Panc1 (cell line): ENCODE data around the gene DMP1. TPM values are rescaled to one million over a fixed set of nuclear protein-coding genes. Genes with fewer than 3 reads are reported as not detected.

ENCODE experiments used
- ATAC-seq: fragments of 200-7000 bp; cut with Tn5 transposase; 2 replicates; pipeline ENCODE4 v1.9.1; 2020; ENCODE audit warnings: mild to moderate bottlenecking, moderate library complexity
- BruUV-seq: library from RNA; stranded (reverse); fragments of 400-500 nt; replicated peaks from 2 replicates; lab custom pipeline; 2021; lab: Mats Ljungman, UMichigan
- CTCF ChIA-PET: fragments of 300-600 bp; sonication (Branson Sonifier 250); formaldehyde crosslinking; loops from one replicate; lab custom pipeline; 2022; ENCODE audit warnings: antibody characterized with exemption; lab: Charles Lee
- POLR2A ChIA-PET: fragments of 300-600 bp; sonication (Branson Sonifier 250); formaldehyde crosslinking; loops from one replicate; lab custom pipeline; 2022; ENCODE audit warnings: antibody characterized with exemption; lab: Charles Lee
- DNase-seq: peaks from one replicate; pipeline ENCODE4 v3.0.0-alpha.2; 2010; ENCODE audit warnings: low read depth, low spot score
- H3K27ac ChIP-seq: 2 replicates; pipeline ENCODE4 v1.5.1; 2011; ENCODE audit warnings: mild to moderate bottlenecking, low read length, inconsistent platforms
- H3K27me3 ChIP-seq: fragments of 200-500 bp; sonication (Bioruptor generic); 2 replicates; pipeline ENCODE4 v1.6.0; 2014; ENCODE audit warnings: low read length, inconsistent platforms; ENCODE audit not compliant: control insufficient read depth, insufficient read depth
- H3K36me3 ChIP-seq: fragments of 200-500 bp; sonication (Bioruptor generic); 2 replicates; pipeline ENCODE4 v1.5.1; 2014; ENCODE audit warnings: inconsistent platforms, mild to moderate bottlenecking, low read length, moderate library complexity; ENCODE audit not compliant: control insufficient read depth, insufficient read depth
- H3K4me1 ChIP-seq: 2 replicates; pipeline ENCODE4 v1.5.1; 2011; ENCODE audit warnings: inconsistent platforms, mild to moderate bottlenecking, low read length, moderate library complexity; ENCODE audit not compliant: control insufficient read depth, insufficient read depth
- H3K4me3 ChIP-seq, 2 experiments: 2 replicates each; pipeline ENCODE4 v1.5.1; 2011 to 2012; ENCODE audit warnings: low read depth in 2 of 2, low read length in 2 of 2, mild to moderate bottlenecking in 2 of 2, inconsistent platforms in 1 of 2, moderate library complexity in 1 of 2
- H3K9me3 ChIP-seq: fragments of 200-500 bp; sonication (Bioruptor generic); 2 replicates; pipeline ENCODE4 v1.5.1; 2014; ENCODE audit warnings: low read depth, mild to moderate bottlenecking, inconsistent platforms, low read length, moderate library complexity; ENCODE audit not compliant: control insufficient read depth, insufficient read depth
- CTCF ChIP-seq: fragments of 450-650 bp; IDR thresholded peaks from 2 replicates; pipeline ENCODE4 v1.5.1; 2017; ENCODE audit warnings: mild to moderate bottlenecking
- POLR2AphosphoS5 ChIP-seq: IDR thresholded peaks from 2 replicates; pipeline ENCODE4 v1.6.1; 2012; ENCODE audit warnings: mild to moderate bottlenecking, low read depth, low read length, moderate library complexity
- SIN3A ChIP-seq: IDR thresholded peaks from 2 replicates; pipeline ENCODE4 v1.6.1; 2012; ENCODE audit warnings: low read depth, mild to moderate bottlenecking, low read length, moderate library complexity, borderline replicate concordance; ENCODE audit not compliant: insufficient read depth
- TCF7L2 ChIP-seq: IDR thresholded peaks from 2 replicates; pipeline ENCODE4 v1.6.1; 2011; ENCODE audit warnings: mild to moderate bottlenecking, low read depth, low read length, inconsistent platforms
- in situ Hi-C: cut with HindIII; loops from 2 replicates; pipeline ENCODE4 v1.10.0; 2016; ENCODE audit warnings: low sequenced_read_pairs, low pct_unique_long_range_greater_than_20kb
- intact Hi-C: fragments of 100-400 bp; cut with micrococcal nuclease; formaldehyde crosslinking; loops from one replicate; pipeline ENCODE4 v1.10.0; 2022; ENCODE audit not compliant: unreplicated experiment
- total RNA-seq: library from RNA; stranded (reverse); gene quantifications from one replicate; pipeline ENCODE4 v1.2.1, GENCODE V29; 2021; ENCODE audit not compliant: unreplicated experiment
- TF ChIP-seq, protein P1 (sequence below), 2 experiments: IDR thresholded peaks; 2 replicates each; pipeline ENCODE4 v1.6.1; 2011 to 2012; ENCODE audit warnings: low read depth in 2 of 2, control low read depth in 1 of 2, low read length in 1 of 2, mild to moderate bottlenecking in 1 of 2, moderate library complexity in 1 of 2; ENCODE audit not compliant: insufficient read depth in 1 of 2

Gene DMP1
- total RNA-seq, 1 experiment from 2014 or later, result not detected

DNA sequence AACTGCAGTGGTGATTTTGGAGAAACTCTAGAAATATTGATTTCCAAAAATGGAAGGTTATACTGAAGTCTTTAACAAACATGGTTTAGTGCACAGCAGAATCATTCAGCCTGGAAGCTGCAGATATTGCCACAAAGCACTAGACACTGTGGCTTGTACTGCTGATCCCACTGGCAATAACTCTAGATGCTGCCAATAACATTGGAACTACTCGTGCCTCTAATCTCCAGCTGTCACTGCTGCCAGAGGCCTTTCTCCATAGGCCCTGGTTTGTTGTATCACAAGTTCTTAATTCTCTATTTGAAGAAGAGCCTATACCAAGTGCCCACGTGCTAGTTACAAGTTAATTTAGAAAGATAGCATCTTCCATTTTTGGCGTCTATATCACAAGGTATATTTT, 19.3 kb downstream of the DMP1 start:
- in situ Hi-C loops, result no loop called here
- Histone ChIP-seq H3K4me3 (no peak overlapping the region), H3K27me3 (no peaks in the 10 kb centered on the region), H3K4me1 (no peaks in the 10 kb centered on the region), H3K36me3 (no peaks in the 10 kb centered on the region), H3K9me3 (no peaks in the 10 kb centered on the region), H3K27ac (no peak overlapping the region)
- no TSS peak for BruUV-seq
- ChIA-PET CTCF (no interaction called here), POLR2A (no interaction called here)
- intact Hi-C loops, result no loop called here
- ATAC-seq (no peak), DNase-seq (no peak)
- TF ChIP-seq, protein P1, sequence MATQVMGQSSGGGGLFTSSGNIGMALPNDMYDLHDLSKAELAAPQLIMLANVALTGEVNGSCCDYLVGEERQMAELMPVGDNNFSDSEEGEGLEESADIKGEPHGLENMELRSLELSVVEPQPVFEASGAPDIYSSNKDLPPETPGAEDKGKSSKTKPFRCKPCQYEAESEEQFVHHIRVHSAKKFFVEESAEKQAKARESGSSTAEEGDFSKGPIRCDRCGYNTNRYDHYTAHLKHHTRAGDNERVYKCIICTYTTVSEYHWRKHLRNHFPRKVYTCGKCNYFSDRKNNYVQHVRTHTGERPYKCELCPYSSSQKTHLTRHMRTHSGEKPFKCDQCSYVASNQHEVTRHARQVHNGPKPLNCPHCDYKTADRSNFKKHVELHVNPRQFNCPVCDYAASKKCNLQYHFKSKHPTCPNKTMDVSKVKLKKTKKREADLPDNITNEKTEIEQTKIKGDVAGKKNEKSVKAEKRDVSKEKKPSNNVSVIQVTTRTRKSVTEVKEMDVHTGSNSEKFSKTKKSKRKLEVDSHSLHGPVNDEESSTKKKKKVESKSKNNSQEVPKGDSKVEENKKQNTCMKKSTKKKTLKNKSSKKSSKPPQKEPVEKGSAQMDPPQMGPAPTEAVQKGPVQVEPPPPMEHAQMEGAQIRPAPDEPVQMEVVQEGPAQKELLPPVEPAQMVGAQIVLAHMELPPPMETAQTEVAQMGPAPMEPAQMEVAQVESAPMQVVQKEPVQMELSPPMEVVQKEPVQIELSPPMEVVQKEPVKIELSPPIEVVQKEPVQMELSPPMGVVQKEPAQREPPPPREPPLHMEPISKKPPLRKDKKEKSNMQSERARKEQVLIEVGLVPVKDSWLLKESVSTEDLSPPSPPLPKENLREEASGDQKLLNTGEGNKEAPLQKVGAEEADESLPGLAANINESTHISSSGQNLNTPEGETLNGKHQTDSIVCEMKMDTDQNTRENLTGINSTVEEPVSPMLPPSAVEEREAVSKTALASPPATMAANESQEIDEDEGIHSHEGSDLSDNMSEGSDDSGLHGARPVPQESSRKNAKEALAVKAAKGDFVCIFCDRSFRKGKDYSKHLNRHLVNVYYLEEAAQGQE (IDR thresholded peaks at IDR 0.05; ENCODE audit: insufficient read depth in 1 of 2, low read depth in 2 of 2, low read length in 1 of 2), result no peak
- TF ChIP-seq TCF7L2 (no peak), POLR2AphosphoS5 (no peak), CTCF (no peak), SIN3A (no peak)

DNA sequence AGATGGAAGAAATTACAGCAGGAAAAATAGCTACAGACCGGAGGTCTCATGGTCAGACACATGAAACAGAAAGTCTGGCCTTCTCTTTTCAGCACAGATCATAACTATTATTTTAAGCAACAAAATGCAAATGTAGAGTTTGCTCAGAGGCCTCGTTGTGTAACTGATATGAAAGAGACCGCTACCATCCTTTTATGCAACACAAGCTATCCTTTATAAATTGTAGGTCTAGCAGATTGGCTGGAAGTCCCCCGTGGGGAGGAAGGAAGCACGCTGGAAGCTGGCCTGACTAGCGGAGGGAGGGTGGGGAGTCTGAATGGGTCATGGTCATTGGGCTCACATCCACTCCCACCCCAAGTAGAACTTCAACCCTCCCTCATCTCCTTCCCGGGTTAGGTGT, 27.7 kb downstream of the DMP1 start:
- Histone ChIP-seq H3K36me3 (no peaks in the 10 kb centered on the region), H3K9me3 (no peaks in the 10 kb centered on the region), H3K4me3 (no peak overlapping the region), H3K4me1 (no peaks in the 10 kb centered on the region), H3K27ac (no peak overlapping the region), H3K27me3 (no peaks in the 10 kb centered on the region)
- TF ChIP-seq, protein P1 (IDR thresholded peaks at IDR 0.05; ENCODE audit: insufficient read depth in 1 of 2, low read depth in 2 of 2, low read length in 1 of 2), result no peak
- no peak for TF ChIP-seq TCF7L2
- no peak for TF ChIP-seq CTCF
- no peak for TF ChIP-seq SIN3A
- TF ChIP-seq POLR2AphosphoS5, result no peak
- no peak for ATAC-seq
- intact Hi-C loops, result loop anchor here (10.0 kb wide), 1 partner anchor 297 kb away; the partner anchor contains the start of gene SPP1
- no peak for DNase-seq
- BruUV-seq, result no TSS peak
- ChIA-PET CTCF (no interaction called here), POLR2A (no interaction called here)
- in situ Hi-C loops, result no loop called here
